ENCODE results near the gene SCN9A. TPM values are rescaled to one million over a fixed set of nuclear protein-coding genes. Genes with fewer than 3 reads are reported as not detected.

The SCN9A gene
- total RNA-seq, 2 experiments from 2014 or later: not detected

GRCh38 chr2:166404831-166405568 lies 29.3 kb upstream of the SCN9A start:
- intact Hi-C loops (cut with micrococcal nuclease; ENCODE audit: unreplicated experiment): no loop called here
- no peak for DNase-seq (ENCODE audit: low spot score)
- TF ChIP-seq EZH2phosphoT487 (IDR thresholded peaks at IDR 0.05; ENCODE audit: borderline replicate concordance, low read depth, low read length) (no peak), CTCF (conservative IDR thresholded peaks at IDR 0.05; ENCODE audit: low read length) (no peak)
- Histone ChIP-seq H3K4me3 (ENCODE audit: low read depth, low read length, poor library complexity, severe bottlenecking) (no peak overlapping the region), H4K20me1 (ENCODE audit: insufficient read depth, low read length) (no peaks in the 10 kb centered on the region), H3K36me3 (ENCODE audit: insufficient read depth, low read length) (no peaks in the 10 kb centered on the region), H3K9me3 (ENCODE audit: low read length) (no peaks in the 10 kb centered on the region), H3K4me1 (ENCODE audit: insufficient read depth, low read length, poor library complexity, severe bottlenecking) (no peaks in the 10 kb centered on the region), H3K27ac (ENCODE audit: low read depth, low read length, poor library complexity, severe bottlenecking) (no peak overlapping the region), H3K4me2 (ENCODE audit: low read length) (no peak overlapping the region), H2AFZ (ENCODE audit: low read length) (no peak overlapping the region), H3K9me2 (ENCODE audit: insufficient read depth, low read length) (no peaks in the 10 kb centered on the region), H3K79me2 (ENCODE audit: insufficient read depth, low read depth, low read length) (no peaks in the 10 kb centered on the region)
- ChIA-PET CTCF (ENCODE audit: unreplicated experiment) (no interaction called here), POLR2A (interaction anchor here (1.1 kb wide), 1 partner anchor 11 kb away, joined by 4 read pairs; no protein-coding TSS in a partner anchor)
- no TSS peak for BruUV-seq (replicated peaks)

DNA sequence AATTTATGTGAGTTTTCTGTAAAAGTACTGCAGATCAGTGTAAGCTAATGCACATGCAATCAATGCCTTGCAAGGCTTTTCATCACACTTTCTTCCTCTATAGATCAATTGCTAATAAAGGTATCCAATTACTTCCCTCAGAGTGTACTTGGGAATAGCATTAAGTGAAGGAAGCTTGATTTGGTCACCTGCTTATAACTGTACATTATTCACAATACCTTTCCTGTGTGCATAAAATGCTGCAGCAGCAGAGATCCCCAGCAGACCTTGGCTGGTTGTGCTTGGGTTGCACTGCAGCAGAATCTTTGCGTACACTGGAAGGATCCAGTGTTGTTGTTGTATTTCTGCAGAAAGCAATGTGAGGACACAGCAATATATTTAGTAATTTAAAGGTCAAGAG lies 18.5 kb upstream of the SCN9A start:
- no peak for DNase-seq (ENCODE audit: low spot score)
- Histone ChIP-seq H3K4me1 (ENCODE audit: insufficient read depth, low read length, poor library complexity, severe bottlenecking) (no peaks in the 10 kb centered on the region), H3K9me2 (ENCODE audit: insufficient read depth, low read length) (no peaks in the 10 kb centered on the region), H3K36me3 (ENCODE audit: insufficient read depth, low read length) (no peaks in the 10 kb centered on the region), H4K20me1 (ENCODE audit: insufficient read depth, low read length) (no peaks in the 10 kb centered on the region), H2AFZ (ENCODE audit: low read length) (no peak overlapping the region), H3K4me2 (ENCODE audit: low read length) (no peak overlapping the region), H3K9me3 (ENCODE audit: low read length) (no peaks in the 10 kb centered on the region), H3K79me2 (ENCODE audit: insufficient read depth, low read depth, low read length) (no peaks in the 10 kb centered on the region), H3K4me3 (ENCODE audit: low read depth, low read length, poor library complexity, severe bottlenecking) (no peak overlapping the region), H3K27ac (ENCODE audit: low read depth, low read length, poor library complexity, severe bottlenecking) (no peak overlapping the region)
- POLR2A ChIA-PET: interaction anchor here (0.7 to 1.5 kb wide), 3 partner anchors 9 to 1266 kb away, joined by 3 to 4 read pairs (median 3); no protein-coding TSS in a partner anchor
- intact Hi-C loops (cut with micrococcal nuclease; ENCODE audit: unreplicated experiment): no loop called here
- TF ChIP-seq CTCF (conservative IDR thresholded peaks at IDR 0.05; ENCODE audit: low read length): no peak
- TF ChIP-seq EZH2phosphoT487 (IDR thresholded peaks at IDR 0.05; ENCODE audit: borderline replicate concordance, low read depth, low read length): no peak
- CTCF ChIA-PET (ENCODE audit: unreplicated experiment): no interaction called here
- BruUV-seq (replicated peaks): no TSS peak

DNA sequence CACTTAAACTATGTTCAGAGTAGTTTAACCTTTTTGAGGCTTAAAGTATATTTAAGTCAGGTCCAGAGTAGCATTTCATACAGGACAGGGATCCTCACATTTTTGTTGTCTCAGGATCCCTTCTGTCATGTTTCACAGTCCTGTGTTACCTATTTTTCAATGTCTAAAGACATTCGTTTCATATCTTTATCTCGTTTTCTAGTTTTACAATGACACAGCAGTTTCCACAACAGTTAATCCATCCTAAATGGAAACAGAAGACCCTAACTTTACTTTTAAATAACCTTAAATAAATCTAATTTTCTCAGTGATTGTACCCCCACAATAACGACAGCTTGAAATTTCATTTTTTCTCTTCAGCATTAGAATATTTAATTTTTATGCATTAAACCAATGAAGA lies 17.3 kb upstream of the SCN9A start:
- H4K20me1 ChIP-seq (ENCODE audit: insufficient read depth, low read length): no peaks in the 10 kb centered on the region
- no peak overlapping the region for H2AFZ ChIP-seq (ENCODE audit: low read length)
- no peaks in the 10 kb centered on the region for H3K4me1 ChIP-seq (ENCODE audit: insufficient read depth, low read length, poor library complexity, severe bottlenecking)
- no peaks in the 10 kb centered on the region for H3K9me2 ChIP-seq (ENCODE audit: insufficient read depth, low read length)
- TF ChIP-seq EZH2phosphoT487 (IDR thresholded peaks at IDR 0.05; ENCODE audit: borderline replicate concordance, low read depth, low read length): no peak
- TF ChIP-seq CTCF (conservative IDR thresholded peaks at IDR 0.05; ENCODE audit: low read length): no peak
- no peak overlapping the region for H3K27ac ChIP-seq (ENCODE audit: low read depth, low read length, poor library complexity, severe bottlenecking)
- intact Hi-C loops (cut with micrococcal nuclease; ENCODE audit: unreplicated experiment): no loop called here
- CTCF ChIA-PET (ENCODE audit: unreplicated experiment): no interaction called here
- no peaks in the 10 kb centered on the region for H3K9me3 ChIP-seq (ENCODE audit: low read length)
- POLR2A ChIA-PET: no interaction called here
- no peaks in the 10 kb centered on the region for H3K36me3 ChIP-seq (ENCODE audit: insufficient read depth, low read length)
- BruUV-seq (replicated peaks): no TSS peak
- H3K4me3 ChIP-seq (ENCODE audit: low read depth, low read length, poor library complexity, severe bottlenecking): no peak overlapping the region
- H3K79me2 ChIP-seq (ENCODE audit: insufficient read depth, low read depth, low read length): no peaks in the 10 kb centered on the region
- H3K4me2 ChIP-seq (ENCODE audit: low read length): no peak overlapping the region
- no peak for DNase-seq (ENCODE audit: low spot score)

Data from OCI-LY7 (cell line).